Measurements from ENCODE around the gene POU2F1. TPM values are rescaled to one million over a fixed set of nuclear protein-coding genes. Genes with fewer than 3 reads are reported as not detected.

Gene POU2F1
- total and polyA plus RNA-seq, 4 experiments from 2014 or later, result 5.7 to 22.9 (median 14.4) TPM

- peaks cover 0 to 4% of the 10 kb centered on the region in 2 donors for H3K36me3 Mint-ChIP-seq
- intact Hi-C loops (cut with micrococcal nuclease), result no loop called here
- DNase-seq, result no peak
- H3K36me3 ChIP-seq (ENCODE audit: insufficient read depth, low read length), result no peaks in the 10 kb centered on the region
- peaks cover 9 to 24% (median 13%) of the 10 kb centered on the region in 4 donors for H3K4me1 Mint-ChIP-seq
- ChIA-PET CTCF (ENCODE audit: partially characterized antibody) (no interaction called here), POLR2A (ENCODE audit: partially characterized antibody) (no interaction called here)
- H3K4me1 ChIP-seq (ENCODE audit: insufficient read depth, low read length), result no peaks in the 10 kb centered on the region
- H3K4me3 Mint-ChIP-seq, result no peak overlapping the region
- H3K27me3 Mint-ChIP-seq, result no peaks in the 10 kb centered on the region
- H3K27ac Mint-ChIP-seq, result no peak overlapping the region
- H3K27me3 ChIP-seq (ENCODE audit: insufficient read depth, low read length), result no peaks in the 10 kb centered on the region
- H3K9me3 Mint-ChIP-seq, result peaks cover 0 to 4% (median 0%) of the 10 kb centered on the region in 8 donors
- no peak overlapping the region for H3K27ac ChIP-seq (ENCODE audit: low read depth, low read length)
- H3K4me3 ChIP-seq (ENCODE audit: low read length in 2 of 2), result no peak overlapping the region
- H3K9me3 ChIP-seq (ENCODE audit: control insufficient read depth in 1 of 2, low read length in 2 of 2), result no peaks in the 10 kb centered on the region
Measured at GRCh38 chr1:167293057-167293456, 72.4 kb downstream of the POU2F1 start.

- H3K36me3 Mint-ChIP-seq, result peaks cover 0 to 4% of the 10 kb centered on the region in 2 donors
- no peak overlapping the region for H3K4me3 ChIP-seq (ENCODE audit: low read length in 2 of 2)
- H3K9me3 ChIP-seq (ENCODE audit: control insufficient read depth in 1 of 2, low read length in 2 of 2), result no peaks in the 10 kb centered on the region
- H3K27me3 ChIP-seq (ENCODE audit: insufficient read depth, low read length), result no peaks in the 10 kb centered on the region
- no peaks in the 10 kb centered on the region for H3K4me1 ChIP-seq (ENCODE audit: insufficient read depth, low read length)
- no peak overlapping the region for H3K27ac ChIP-seq (ENCODE audit: low read depth, low read length)
- peaks cover 0 to 4% (median 0%) of the 10 kb centered on the region in 8 donors for H3K9me3 Mint-ChIP-seq
- peaks cover 12 to 22% (median 15%) of the 10 kb centered on the region in 4 donors for H3K4me1 Mint-ChIP-seq
- no peaks in the 10 kb centered on the region for H3K36me3 ChIP-seq (ENCODE audit: insufficient read depth, low read length)
- no peak overlapping the region for H3K27ac Mint-ChIP-seq
- H3K4me3 Mint-ChIP-seq, result no peak overlapping the region
- intact Hi-C loops (cut with micrococcal nuclease), result no loop called here
- POLR2A ChIA-PET (ENCODE audit: partially characterized antibody), result no interaction called here
- no peaks in the 10 kb centered on the region for H3K27me3 Mint-ChIP-seq
- CTCF ChIA-PET (ENCODE audit: partially characterized antibody), result no interaction called here
- no peak for DNase-seq
Measured at GRCh38 chr1:167294528-167294927, 73.8 kb downstream of the POU2F1 start.

GRCh38 chr1:167297222-167298214 is 76.8 kb downstream of the POU2F1 start:
- Histone ChIP-seq H3K27me3 (ENCODE audit: insufficient read depth, low read length) (no peaks in the 10 kb centered on the region), H3K27ac (ENCODE audit: low read depth, low read length) (no peak overlapping the region), H3K4me1 (ENCODE audit: insufficient read depth, low read length) (no peaks in the 10 kb centered on the region), H3K4me3 (ENCODE audit: low read length in 2 of 2) (no peak overlapping the region), H3K36me3 (ENCODE audit: insufficient read depth, low read length) (no peaks in the 10 kb centered on the region), H3K9me3 (ENCODE audit: control insufficient read depth in 1 of 2, low read length in 2 of 2) (no peaks in the 10 kb centered on the region)
- peaks cover 10 to 25% (median 15%) of the 10 kb centered on the region in 4 donors for H3K4me1 Mint-ChIP-seq
- no peak overlapping the region for H3K4me3 Mint-ChIP-seq
- no peaks in the 10 kb centered on the region for H3K27me3 Mint-ChIP-seq
- peaks cover 0 to 4% (median 0%) of the 10 kb centered on the region in 8 donors for H3K9me3 Mint-ChIP-seq
- no peak for DNase-seq
- no peak overlapping the region for H3K27ac Mint-ChIP-seq
- intact Hi-C loops (cut with micrococcal nuclease), result no loop called here
- H3K36me3 Mint-ChIP-seq, result peaks cover 0 to 4% of the 10 kb centered on the region in 2 donors
- ChIA-PET POLR2A (ENCODE audit: partially characterized antibody) (no interaction called here), CTCF (ENCODE audit: partially characterized antibody) (no interaction called here)

- H3K4me3 ChIP-seq (ENCODE audit: low read length in 2 of 2), result no peak overlapping the region
- H3K4me1 ChIP-seq (ENCODE audit: insufficient read depth, low read length), result no peaks in the 10 kb centered on the region
- no peaks in the 10 kb centered on the region for H3K27me3 ChIP-seq (ENCODE audit: insufficient read depth, low read length)
- ChIA-PET POLR2A (ENCODE audit: partially characterized antibody) (no interaction called here), CTCF (ENCODE audit: partially characterized antibody) (no interaction called here)
- Mint-ChIP-seq H3K9me3 (no peaks in the 10 kb centered on the region), H3K27ac (no peak overlapping the region), H3K4me1 (peaks cover 9 to 17% (median 13%) of the 10 kb centered on the region in 4 donors), H3K36me3 (no peaks in the 10 kb centered on the region), H3K4me3 (no peak overlapping the region), H3K27me3 (no peaks in the 10 kb centered on the region)
- H3K36me3 ChIP-seq (ENCODE audit: insufficient read depth, low read length), result no peaks in the 10 kb centered on the region
- DNase-seq, result no peak
- intact Hi-C loops (cut with micrococcal nuclease), result no loop called here
- no peaks in the 10 kb centered on the region for H3K9me3 ChIP-seq (ENCODE audit: control insufficient read depth in 1 of 2, low read length in 2 of 2)
- no peak overlapping the region for H3K27ac ChIP-seq (ENCODE audit: low read depth, low read length)
Measured at GRCh38 chr1:167298325-167298724, 77.6 kb downstream of the POU2F1 start.

DNA sequence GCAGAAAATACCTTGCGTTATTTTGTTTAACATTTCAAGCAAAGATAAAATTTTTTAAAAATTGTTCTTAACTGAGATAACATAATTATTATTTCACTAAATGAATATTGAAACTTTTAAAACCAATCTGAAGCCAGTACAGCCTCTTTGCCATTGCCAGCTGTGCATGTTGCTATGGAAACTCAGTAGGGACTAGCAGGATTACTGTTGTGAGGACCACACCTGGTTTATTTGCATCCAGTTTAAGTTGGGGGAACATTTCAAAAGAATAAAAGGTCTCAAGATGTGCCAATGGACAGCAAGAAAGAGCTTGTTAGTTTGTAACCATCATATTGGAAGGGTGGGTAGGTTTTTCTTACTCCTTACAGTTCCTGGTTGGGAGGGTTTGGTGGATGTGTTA is 80.7 kb downstream of the POU2F1 start:
- no peaks in the 10 kb centered on the region for H3K36me3 Mint-ChIP-seq
- CTCF ChIA-PET (ENCODE audit: partially characterized antibody), result no interaction called here

GRCh38 chr1:167304165-167304564 is 83.5 kb downstream of the POU2F1 start:
- CTCF ChIA-PET (ENCODE audit: partially characterized antibody), result interaction anchor here (0.9 to 1.7 kb wide), 2 partner anchors 37 to 39 kb away, joined by 3 read pairs; no protein-coding TSS in a partner anchor
- intact Hi-C loops (cut with micrococcal nuclease), result no loop called here

More for the DNA sequence above, 80.7 kb downstream of the POU2F1 start:
- Histone ChIP-seq H3K4me3 (ENCODE audit: low read length in 2 of 2) (no peak overlapping the region), H3K27ac (ENCODE audit: low read depth, low read length) (no peak overlapping the region), H3K27me3 (ENCODE audit: insufficient read depth, low read length) (no peaks in the 10 kb centered on the region), H3K9me3 (ENCODE audit: control insufficient read depth in 1 of 2, low read length in 2 of 2) (no peaks in the 10 kb centered on the region), H3K4me1 (ENCODE audit: insufficient read depth, low read length) (no peaks in the 10 kb centered on the region), H3K36me3 (ENCODE audit: insufficient read depth, low read length) (no peaks in the 10 kb centered on the region)
- H3K4me3 Mint-ChIP-seq, result no peak overlapping the region
- intact Hi-C loops (cut with micrococcal nuclease), result no loop called here
- no peak for DNase-seq
- POLR2A ChIA-PET (ENCODE audit: partially characterized antibody), result no interaction called here
- H3K27me3 Mint-ChIP-seq, result no peaks in the 10 kb centered on the region
- H3K9me3 Mint-ChIP-seq, result no peaks in the 10 kb centered on the region
- peaks cover 4 to 14% (median 8%) of the 10 kb centered on the region in 4 donors for H3K4me1 Mint-ChIP-seq
- no peak overlapping the region for H3K27ac Mint-ChIP-seq

GRCh38 chr1:167305059-167305705 is 84.5 kb downstream of the POU2F1 start:
- H3K4me3 ChIP-seq (ENCODE audit: low read length in 2 of 2), result no peak overlapping the region
- intact Hi-C loops (cut with micrococcal nuclease), result no loop called here
- peak overlapping the region in 1 of 7 donors; percentile 42 for H3K27ac Mint-ChIP-seq
- no peaks in the 10 kb centered on the region for H3K4me1 ChIP-seq (ENCODE audit: insufficient read depth, low read length)
- no peaks in the 10 kb centered on the region for H3K9me3 Mint-ChIP-seq
- H3K27me3 Mint-ChIP-seq, result no peaks in the 10 kb centered on the region
- H3K4me1 Mint-ChIP-seq, result peaks cover 0 to 6% (median 1%) of the 10 kb centered on the region in 4 donors
- no peak overlapping the region for H3K4me3 Mint-ChIP-seq
- no peak overlapping the region for H3K27ac ChIP-seq (ENCODE audit: low read depth, low read length)
- CTCF ChIA-PET (ENCODE audit: partially characterized antibody), result no interaction called here
- no peak for DNase-seq
- POLR2A ChIA-PET (ENCODE audit: partially characterized antibody), result no interaction called here
- H3K36me3 ChIP-seq (ENCODE audit: insufficient read depth, low read length), result no peaks in the 10 kb centered on the region
- H3K9me3 ChIP-seq (ENCODE audit: control insufficient read depth in 1 of 2, low read length in 2 of 2), result no peaks in the 10 kb centered on the region
- peaks cover 0 to 3% of the 10 kb centered on the region in 2 donors for H3K36me3 Mint-ChIP-seq
- H3K27me3 ChIP-seq (ENCODE audit: insufficient read depth, low read length), result no peaks in the 10 kb centered on the region

More at GRCh38 chr1:167304165-167304564, 83.5 kb downstream of the POU2F1 start:
- no peak overlapping the region for H3K4me3 ChIP-seq (ENCODE audit: low read length in 2 of 2)
- no peaks in the 10 kb centered on the region for H3K27me3 Mint-ChIP-seq
- peaks cover 3 to 13% (median 4%) of the 10 kb centered on the region in 4 donors for H3K4me1 Mint-ChIP-seq
- no peaks in the 10 kb centered on the region for H3K36me3 ChIP-seq (ENCODE audit: insufficient read depth, low read length)
- no peaks in the 10 kb centered on the region for H3K9me3 Mint-ChIP-seq
- no peaks in the 10 kb centered on the region for H3K27me3 ChIP-seq (ENCODE audit: insufficient read depth, low read length)
- no peak overlapping the region for H3K4me3 Mint-ChIP-seq
- H3K36me3 Mint-ChIP-seq, result peaks cover 0 to 3% of the 10 kb centered on the region in 2 donors
- no peak for DNase-seq
- H3K27ac Mint-ChIP-seq, result no peak overlapping the region
- POLR2A ChIA-PET (ENCODE audit: partially characterized antibody), result no interaction called here
- H3K4me1 ChIP-seq (ENCODE audit: insufficient read depth, low read length), result no peaks in the 10 kb centered on the region
- H3K9me3 ChIP-seq (ENCODE audit: control insufficient read depth in 1 of 2, low read length in 2 of 2), result no peaks in the 10 kb centered on the region
- no peak overlapping the region for H3K27ac ChIP-seq (ENCODE audit: low read depth, low read length)

All from CD4-positive, alpha-beta memory T cell (primary cell).